ENCODE results near the gene TMED8.
"Not testable (repeated sequence)": the region's sequence is repeated elsewhere in the genome, so short reads cannot be mapped to it uniquely, and the experiment has no call there.

TMED8 gene

DNA sequence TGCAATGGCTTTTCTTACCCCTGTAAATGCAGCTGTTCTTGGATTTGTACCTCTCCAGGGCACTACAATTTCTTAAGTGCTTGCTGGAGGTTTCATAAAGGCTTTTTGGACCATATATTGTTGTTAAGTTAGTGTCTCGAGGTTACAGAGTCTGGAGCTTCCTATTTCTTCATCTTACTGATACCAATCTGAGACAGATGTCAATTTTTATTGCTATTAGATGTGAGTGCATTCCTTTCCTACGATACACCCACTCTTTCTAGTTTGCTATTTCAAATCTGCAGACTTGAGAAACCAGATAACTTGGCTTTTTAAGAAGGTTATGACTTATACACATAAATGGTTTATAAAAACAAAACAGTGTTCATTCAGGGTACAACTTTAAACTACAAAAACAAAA, 44.3 kb upstream of the TMED8 start:
- Histone ChIP-seq H3K27me3 (ENCODE audit: insufficient read depth, low read depth) (no peaks in the 10 kb centered on the region), H3K4me3 (IDR thresholded peaks at IDR 0.05; ENCODE audit: insufficient read depth, low read depth, low read length) (no peak overlapping the region), H3K79me2 (ENCODE audit: insufficient read depth, low read depth) (no peaks in the 10 kb centered on the region), H3K27ac (no peak overlapping the region), H4K20me1 (ENCODE audit: insufficient read depth) (no peaks in the 10 kb centered on the region), H3K4me2 (no peak overlapping the region), H3K9ac (no peak overlapping the region), H2AFZ (ENCODE audit: low read depth) (no peak overlapping the region), H3K36me3 (ENCODE audit: insufficient read depth) (no peaks in the 10 kb centered on the region), H3K4me1 (ENCODE audit: low read depth, poor library complexity, severe bottlenecking) (no peaks in the 10 kb centered on the region)
- TF ChIP-seq, protein P1, sequence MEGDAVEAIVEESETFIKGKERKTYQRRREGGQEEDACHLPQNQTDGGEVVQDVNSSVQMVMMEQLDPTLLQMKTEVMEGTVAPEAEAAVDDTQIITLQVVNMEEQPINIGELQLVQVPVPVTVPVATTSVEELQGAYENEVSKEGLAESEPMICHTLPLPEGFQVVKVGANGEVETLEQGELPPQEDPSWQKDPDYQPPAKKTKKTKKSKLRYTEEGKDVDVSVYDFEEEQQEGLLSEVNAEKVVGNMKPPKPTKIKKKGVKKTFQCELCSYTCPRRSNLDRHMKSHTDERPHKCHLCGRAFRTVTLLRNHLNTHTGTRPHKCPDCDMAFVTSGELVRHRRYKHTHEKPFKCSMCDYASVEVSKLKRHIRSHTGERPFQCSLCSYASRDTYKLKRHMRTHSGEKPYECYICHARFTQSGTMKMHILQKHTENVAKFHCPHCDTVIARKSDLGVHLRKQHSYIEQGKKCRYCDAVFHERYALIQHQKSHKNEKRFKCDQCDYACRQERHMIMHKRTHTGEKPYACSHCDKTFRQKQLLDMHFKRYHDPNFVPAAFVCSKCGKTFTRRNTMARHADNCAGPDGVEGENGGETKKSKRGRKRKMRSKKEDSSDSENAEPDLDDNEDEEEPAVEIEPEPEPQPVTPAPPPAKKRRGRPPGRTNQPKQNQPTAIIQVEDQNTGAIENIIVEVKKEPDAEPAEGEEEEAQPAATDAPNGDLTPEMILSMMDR (conservative IDR thresholded peaks at IDR 0.05; ENCODE audit: low read depth, low read length): no peak

DNA sequence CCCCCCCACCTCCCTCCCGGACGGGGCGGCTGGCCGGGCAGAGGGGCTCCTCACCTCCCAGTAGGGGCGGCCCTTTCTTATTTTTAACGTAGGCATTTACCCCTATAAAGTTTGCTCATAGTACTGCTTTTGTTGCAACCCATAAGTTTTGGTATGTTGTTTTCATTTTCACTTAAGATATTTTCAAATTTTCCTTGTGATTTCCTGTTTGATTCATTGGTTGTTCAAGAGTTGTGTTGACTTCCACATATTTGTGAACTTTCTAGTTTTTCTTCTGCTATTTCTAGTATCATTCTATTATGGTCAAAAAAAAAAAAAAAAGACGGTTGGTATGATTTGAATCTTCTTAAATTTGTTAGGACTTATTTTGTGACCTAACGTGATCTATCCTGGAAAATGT, 39.9 kb upstream of the TMED8 start:
- no peak overlapping the region for H3K27ac ChIP-seq
- no peaks in the 10 kb centered on the region for H3K36me3 ChIP-seq (ENCODE audit: insufficient read depth)
- no peaks in the 10 kb centered on the region for H3K27me3 ChIP-seq (ENCODE audit: insufficient read depth, low read depth)
- H3K79me2 ChIP-seq (ENCODE audit: insufficient read depth, low read depth): no peaks in the 10 kb centered on the region
- H3K4me2 ChIP-seq: no peak overlapping the region
- no peaks in the 10 kb centered on the region for H3K4me1 ChIP-seq (ENCODE audit: low read depth, poor library complexity, severe bottlenecking)
- H3K9ac ChIP-seq: no peak overlapping the region
- H3K4me3 ChIP-seq (IDR thresholded peaks at IDR 0.05; ENCODE audit: insufficient read depth, low read depth, low read length): no peak overlapping the region
- no peak overlapping the region for H2AFZ ChIP-seq (ENCODE audit: low read depth)
- no peaks in the 10 kb centered on the region for H4K20me1 ChIP-seq (ENCODE audit: insufficient read depth)
- TF ChIP-seq, protein P1 (conservative IDR thresholded peaks at IDR 0.05; ENCODE audit: low read depth, low read length): no peak

- not testable (repeated sequence) for H3K27ac ChIP-seq; H3K36me3 ChIP-seq (ENCODE audit: insufficient read depth); H3K4me2 ChIP-seq; H3K4me3 ChIP-seq (IDR thresholded peaks at IDR 0.05; ENCODE audit: insufficient read depth, low read depth, low read length); H3K27me3 ChIP-seq (ENCODE audit: insufficient read depth, low read depth); H2AFZ ChIP-seq (ENCODE audit: low read depth); H4K20me1 ChIP-seq (ENCODE audit: insufficient read depth); H3K79me2 ChIP-seq (ENCODE audit: insufficient read depth, low read depth); H3K9ac ChIP-seq; H3K4me1 ChIP-seq (ENCODE audit: low read depth, poor library complexity, severe bottlenecking)
Measured at GRCh38 chr14:77416098-77416497, 39.2 kb upstream of the TMED8 start.

GRCh38 chr14:77415403-77416030, 38.6 kb upstream of the TMED8 start:
- H3K27ac ChIP-seq; H3K9ac ChIP-seq; H4K20me1 ChIP-seq (ENCODE audit: insufficient read depth); H2AFZ ChIP-seq (ENCODE audit: low read depth); H3K36me3 ChIP-seq (ENCODE audit: insufficient read depth); H3K4me3 ChIP-seq (IDR thresholded peaks at IDR 0.05; ENCODE audit: insufficient read depth, low read depth, low read length); H3K4me1 ChIP-seq (ENCODE audit: low read depth, poor library complexity, severe bottlenecking); H3K79me2 ChIP-seq (ENCODE audit: insufficient read depth, low read depth); H3K4me2 ChIP-seq; H3K27me3 ChIP-seq (ENCODE audit: insufficient read depth, low read depth): not testable (repeated sequence)

DNA sequence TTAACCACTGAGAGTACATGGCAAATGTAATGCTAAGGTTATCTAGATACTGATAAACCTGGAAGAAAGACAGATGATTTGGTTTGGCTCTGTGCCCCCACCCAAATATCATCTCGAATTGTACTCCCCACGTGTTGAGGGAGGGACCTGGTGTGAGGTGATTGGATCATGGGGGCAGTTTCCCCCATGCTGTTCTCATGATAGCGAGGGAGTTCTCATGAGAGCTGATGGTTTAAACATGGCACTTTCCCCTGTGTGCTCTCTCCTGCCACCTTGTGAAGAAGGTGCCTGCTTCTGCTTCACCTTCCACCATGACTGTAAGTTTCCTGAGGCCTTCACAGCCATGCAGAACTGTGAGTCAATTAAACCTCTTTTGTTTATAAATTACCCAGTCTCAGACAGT, 32.2 kb upstream of the TMED8 start:
- Histone ChIP-seq H3K9ac (no peak overlapping the region), H3K36me3 (ENCODE audit: insufficient read depth) (no peaks in the 10 kb centered on the region), H3K27ac (no peak overlapping the region), H3K27me3 (ENCODE audit: insufficient read depth, low read depth) (no peaks in the 10 kb centered on the region), H3K4me3 (IDR thresholded peaks at IDR 0.05; ENCODE audit: insufficient read depth, low read depth, low read length) (no peak overlapping the region), H2AFZ (ENCODE audit: low read depth) (no peak overlapping the region), H3K4me2 (no peak overlapping the region), H3K79me2 (ENCODE audit: insufficient read depth, low read depth) (no peaks in the 10 kb centered on the region), H4K20me1 (ENCODE audit: insufficient read depth) (no peaks in the 10 kb centered on the region), H3K4me1 (ENCODE audit: low read depth, poor library complexity, severe bottlenecking) (no peaks in the 10 kb centered on the region)
- TF ChIP-seq, protein P1 (conservative IDR thresholded peaks at IDR 0.05; ENCODE audit: low read depth, low read length): no peak
